Naive thymus-derived CD4-positive, alpha-beta T cell (primary cell): ENCODE results near the gene C2orf42. TPM values are rescaled to one million over a fixed set of nuclear protein-coding genes. Genes with fewer than 3 reads are reported as not detected.

Experiments
- ATAC-seq: fragments of 150-1000 bp; cut with Tn5 transposase; 2 replicates; pipeline ENCODE4 v1.10.0; 2021; ENCODE audit warnings: mild to moderate bottlenecking, moderate library complexity
- CTCF ChIA-PET: fragments of 350-600 bp; sonication (Branson Sonifier 250); formaldehyde crosslinking; loops from one replicate; lab custom pipeline; 2021; ENCODE audit warnings: antibody characterized with exemption; lab: Charles Lee
- POLR2A ChIA-PET: fragments of 350-600 bp; sonication (Branson Sonifier 250); formaldehyde crosslinking; loops from one replicate; lab custom pipeline; 2021; ENCODE audit warnings: antibody characterized with exemption, inconsistent platforms; lab: Charles Lee
- DNase-seq, 9 donors: peaks; one replicate each; pipeline versions ENCODE4 v3.0.0 to v3.0.0-alpha.2; 2020 to 2022; ENCODE audit warnings: mixed read lengths in 1 of 9
- H3K27ac ChIP-seq: one replicate; pipeline ENCODE4 v1.7.0; 2013; ENCODE audit warnings: mild to moderate bottlenecking, low read depth, low read length, moderate library complexity
- H3K27me3 ChIP-seq, 2 donors: one replicate each; pipeline ENCODE4 v1.7.0; 2013; ENCODE audit warnings: low read length in 2 of 2, mild to moderate bottlenecking in 2 of 2, moderate library complexity in 2 of 2; ENCODE audit not compliant: control insufficient read depth in 2 of 2, insufficient read depth in 2 of 2
- H3K36me3 ChIP-seq, 3 experiments: 1 replicate in 2 of 3; 2 replicates in 1 of 3; pipeline ENCODE4 v1.7.0; 2013; ENCODE audit warnings: low read length in 3 of 3, mild to moderate bottlenecking in 3 of 3, moderate library complexity in 1 of 3; ENCODE audit not compliant: insufficient read depth in 3 of 3, control insufficient read depth in 2 of 3
- H3K4me1 ChIP-seq, 2 donors: one replicate each; pipeline ENCODE4 v1.7.0; 2013; ENCODE audit warnings: low read length in 2 of 2, mild to moderate bottlenecking in 2 of 2, moderate library complexity in 1 of 2; ENCODE audit not compliant: control insufficient read depth in 2 of 2, insufficient read depth in 2 of 2
- H3K4me3 ChIP-seq: 2 replicates; pipeline ENCODE4 v1.7.0; 2013; ENCODE audit warnings: mild to moderate bottlenecking, low read length
- H3K9me3 ChIP-seq, 3 experiments: 1 replicate in 2 of 3; 2 replicates in 1 of 3; pipeline ENCODE4 v1.7.0; 2013; ENCODE audit warnings: low read length in 3 of 3; ENCODE audit not compliant: control insufficient read depth in 2 of 3
- H3K27ac Mint-ChIP-seq, 9 donors: one replicate each; pipeline ENCODE4 v1.8.0; 2020 to 2022; ENCODE audit warnings: mixed read lengths in 9 of 9, mild to moderate bottlenecking in 8 of 9, moderate library complexity in 5 of 9, inconsistent platforms in 2 of 9
- H3K27me3 Mint-ChIP-seq, 5 donors: one replicate each; pipeline ENCODE4 v1.8.0; 2021 to 2022; ENCODE audit warnings: mixed read lengths in 5 of 5, mild to moderate bottlenecking in 1 of 5
- H3K36me3 Mint-ChIP-seq, 5 donors: one replicate each; pipeline ENCODE4 v1.8.0; 2020 to 2022; ENCODE audit warnings: mixed read lengths in 5 of 5, mild to moderate bottlenecking in 3 of 5, inconsistent platforms in 1 of 5
- H3K4me1 Mint-ChIP-seq, 7 donors: one replicate each; pipeline ENCODE4 v1.8.0; 2020 to 2022; ENCODE audit warnings: mixed read lengths in 7 of 7, mild to moderate bottlenecking in 3 of 7, inconsistent platforms in 1 of 7
- H3K4me3 Mint-ChIP-seq, 10 donors: one replicate each; pipeline ENCODE4 v1.8.0; 2020 to 2022; ENCODE audit warnings: mild to moderate bottlenecking in 10 of 10, mixed read lengths in 10 of 10, moderate library complexity in 6 of 10, inconsistent platforms in 2 of 10
- H3K9me3 Mint-ChIP-seq, 11 donors: one replicate each; pipeline ENCODE4 v1.8.0; 2020 to 2022; ENCODE audit warnings: mixed read lengths in 11 of 11, mild to moderate bottlenecking in 4 of 11, inconsistent platforms in 1 of 11, moderate library complexity in 1 of 11
- intact Hi-C, 2 donors: fragments of 100-400 bp; cut with micrococcal nuclease; formaldehyde crosslinking; loops; one replicate each; pipeline ENCODE4 v1.15.1; 2023
- polyA plus RNA-seq, 2 donors: library from polyadenylated mRNA; unstranded; fragments of 300-500 nt; fragmentation: Illumina TruSeq; gene quantifications; one replicate each; pipeline ENCODE4 v1.2.3, GENCODE V29; 2021
- total RNA-seq, 6 experiments: library from RNA in 5 of 6; stranded (reverse) in 5 of 6; gene quantifications; 1 replicate in 5 of 6; 2 replicates in 1 of 6; pipeline ENCODE4 v1.2.3 and lab custom pipeline; 2021 to 2026

C2orf42 gene
- total and polyA plus RNA-seq, 7 experiments from 2014 or later, result 20.6 to 48.4 (median 30.3) TPM

DNA sequence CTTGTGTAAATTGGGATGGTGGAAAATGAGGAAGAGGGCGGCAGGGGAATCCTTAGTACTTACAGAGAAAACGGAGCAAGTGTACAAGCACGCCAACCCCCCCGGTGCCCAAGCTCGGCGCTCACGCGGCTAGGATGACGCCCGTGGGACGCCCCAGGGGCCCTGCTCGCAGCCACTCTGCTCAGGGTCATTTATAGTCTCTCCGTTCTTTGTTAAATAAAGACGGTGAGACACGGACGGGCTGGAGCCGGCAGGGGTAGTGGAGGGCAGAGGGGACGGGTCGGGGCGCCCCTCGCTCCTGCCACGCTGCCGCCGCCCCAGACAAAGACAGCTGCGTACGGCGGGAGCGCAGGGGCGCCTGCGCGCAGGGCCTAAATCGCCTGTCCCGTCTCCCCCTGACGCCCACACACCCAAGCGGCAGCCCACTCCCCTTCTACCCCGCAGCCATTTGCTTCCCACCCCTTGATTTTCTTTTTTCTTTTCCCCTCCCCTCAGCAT is 65.8 kb downstream of the C2orf42 start:
- intact Hi-C loops, result loop anchor here (1.0 kb wide), 9 partner anchors 7 to 211 kb away; partner anchors contain the start of gene PCBP1 (in 2 of the 2)
- POLR2A ChIA-PET, result interaction anchor here (0.7 to 28.6 kb wide), 12 partner anchors 14 to 211 kb away, joined by 3 to 1973 read pairs (median 7); partner anchors contain the start of genes C2orf42, MXD1, PCBP1 and PCYOX1
- peaks cover 0 to 9% (median 0%) of the 10 kb centered on the region in 5 donors for H3K36me3 Mint-ChIP-seq

DNA sequence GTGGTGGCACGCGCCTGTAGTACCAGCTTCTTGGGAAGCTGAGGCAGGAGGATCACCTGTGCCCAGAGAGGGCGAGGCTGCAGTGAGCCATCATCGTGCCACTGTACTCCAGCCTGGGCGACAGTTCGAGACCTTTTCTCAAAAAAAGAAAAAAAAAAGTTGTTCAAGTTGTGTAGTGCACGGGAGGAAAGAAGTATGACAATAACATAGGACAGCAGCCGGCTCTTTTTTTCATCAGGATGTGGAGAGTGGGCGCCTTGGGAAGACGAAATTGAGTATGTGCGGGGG is 67.0 kb downstream of the C2orf42 start:
- intact Hi-C loops, result loop anchor here (1.0 kb wide), 10 partner anchors 7 to 209 kb away; partner anchors contain the start of gene PCBP1 (in 2 of the 2)
- peaks cover 48 to 85% (median 72%) of the 10 kb centered on the region in 7 donors for H3K4me1 Mint-ChIP-seq
- H3K36me3 Mint-ChIP-seq, result peaks cover 0 to 3% (median 0%) of the 10 kb centered on the region in 5 donors

More for the DNA sequence above, 65.8 kb downstream of the C2orf42 start:
- Histone ChIP-seq H3K27ac (peak overlapping the region; percentile 97), H3K27me3 (no peaks in the 10 kb centered on the region), H3K9me3 (no peaks in the 10 kb centered on the region), H3K4me3 (peak overlapping the region; percentile 92), H3K4me1 (peaks cover 52 to 54% of the 10 kb centered on the region in 2 donors), H3K36me3 (no peaks in the 10 kb centered on the region)
- peak overlapping the region; percentile 84 to 99 (median 96) for H3K4me3 Mint-ChIP-seq
- CTCF ChIA-PET, result interaction anchor here (0.7 to 3.5 kb wide), 14 partner anchors 8 to 213 kb away, joined by 3 to 24 read pairs (median 4); no protein-coding TSS in a partner anchor
- H3K4me1 Mint-ChIP-seq, result peaks cover 46 to 82% (median 70%) of the 10 kb centered on the region in 7 donors
- DNase-seq (peak in 6 of 9 donors; percentile 59 to 74 (median 70)), ATAC-seq (peak; percentile 74)
- H3K27ac Mint-ChIP-seq, result peak overlapping the region; percentile 96 to 100 (median 99)
- H3K27me3 Mint-ChIP-seq, result no peaks in the 10 kb centered on the region
- H3K9me3 Mint-ChIP-seq, result peaks cover 0 to 2% (median 0%) of the 10 kb centered on the region in 11 donors

GRCh38 chr2:70123051-70123828 is 67.6 kb downstream of the C2orf42 start:
- ChIA-PET POLR2A (interaction anchor here (1.1 to 28.6 kb wide), 9 partner anchors 13 to 209 kb away, joined by 4 to 1973 read pairs (median 7); partner anchors contain the start of genes MXD1, PCBP1 and SNRPG), CTCF (interaction anchor here (0.6 to 3.5 kb wide), 10 partner anchors 9 to 40 kb away, joined by 3 to 24 read pairs (median 6); no protein-coding TSS in a partner anchor)
- H3K9me3 ChIP-seq, result no peaks in the 10 kb centered on the region
- Mint-ChIP-seq H3K4me3 (peak overlapping the region; percentile 84 to 99 (median 96)), H3K4me1 (peaks cover 48 to 84% (median 74%) of the 10 kb centered on the region in 7 donors), H3K27me3 (no peaks in the 10 kb centered on the region), H3K36me3 (peaks cover 0 to 3% (median 0%) of the 10 kb centered on the region in 5 donors), H3K27ac (peak overlapping the region; percentile 96 to 100 (median 99)), H3K9me3 (peaks cover 0 to 2% (median 0%) of the 10 kb centered on the region in 11 donors)
- no peak for DNase-seq
- no peak for ATAC-seq
- H3K4me3 ChIP-seq, result peak overlapping the region; percentile 92
- peaks cover 49 to 54% of the 10 kb centered on the region in 2 donors for H3K4me1 ChIP-seq
- intact Hi-C loops, result loop anchor here in 1 of 2 donors (1.0 kb wide), 1 partner anchor 8 kb away; no protein-coding TSS in a partner anchor
- H3K36me3 ChIP-seq, result no peaks in the 10 kb centered on the region
- no peaks in the 10 kb centered on the region for H3K27me3 ChIP-seq
- peak overlapping the region; percentile 97 for H3K27ac ChIP-seq

More for the DNA sequence above, 67.0 kb downstream of the C2orf42 start:
- peaks cover 0 to 2% (median 0%) of the 10 kb centered on the region in 11 donors for H3K9me3 Mint-ChIP-seq
- H3K4me1 ChIP-seq, result peaks cover 52 to 54% of the 10 kb centered on the region in 2 donors
- peak; percentile 0 for ATAC-seq
- no peaks in the 10 kb centered on the region for H3K36me3 ChIP-seq
- CTCF ChIA-PET, result interaction anchor here (0.6 to 3.5 kb wide), 11 partner anchors 13 to 209 kb away, joined by 3 to 24 read pairs (median 5); partner anchors contain the start of gene MXD1
- DNase-seq, result no peak
- H3K27ac Mint-ChIP-seq, result peak overlapping the region; percentile 96 to 100 (median 99)
- POLR2A ChIA-PET, result interaction anchor here (0.9 to 28.6 kb wide), 11 partner anchors 14 to 210 kb away, joined by 3 to 1973 read pairs (median 7); partner anchors contain the start of genes C2orf42, MXD1, PCBP1 and PCYOX1
- peak overlapping the region; percentile 92 for H3K4me3 ChIP-seq
- H3K27me3 ChIP-seq, result no peaks in the 10 kb centered on the region
- peak overlapping the region; percentile 84 to 99 (median 96) for H3K4me3 Mint-ChIP-seq
- peak overlapping the region; percentile 97 for H3K27ac ChIP-seq
- H3K9me3 ChIP-seq, result no peaks in the 10 kb centered on the region
- no peaks in the 10 kb centered on the region for H3K27me3 Mint-ChIP-seq

DNA sequence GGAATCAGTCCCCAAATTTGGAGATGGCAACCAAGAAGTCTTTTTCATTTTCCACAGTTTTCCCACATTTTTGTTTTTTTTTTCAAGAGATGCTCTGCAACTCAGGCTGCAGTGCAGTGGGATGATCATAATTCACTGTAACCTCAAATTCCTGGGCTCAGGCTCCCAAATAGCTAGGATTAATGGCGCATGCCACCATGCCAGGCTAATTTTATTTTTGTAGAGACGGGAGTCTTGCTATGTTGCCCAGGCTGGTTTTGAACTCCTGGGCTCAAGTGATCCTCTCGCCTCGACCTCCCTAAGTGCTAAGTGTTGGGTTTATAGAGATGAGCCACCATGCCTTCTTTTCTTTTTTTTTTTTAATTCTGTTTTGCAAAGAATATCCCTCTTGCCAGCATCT is 68.3 kb downstream of the C2orf42 start:
- CTCF ChIA-PET, result interaction anchor here (0.6 to 2.0 kb wide), 6 partner anchors 10 to 525 kb away, joined by 4 to 7 read pairs (median 4); no protein-coding TSS in a partner anchor

DNA sequence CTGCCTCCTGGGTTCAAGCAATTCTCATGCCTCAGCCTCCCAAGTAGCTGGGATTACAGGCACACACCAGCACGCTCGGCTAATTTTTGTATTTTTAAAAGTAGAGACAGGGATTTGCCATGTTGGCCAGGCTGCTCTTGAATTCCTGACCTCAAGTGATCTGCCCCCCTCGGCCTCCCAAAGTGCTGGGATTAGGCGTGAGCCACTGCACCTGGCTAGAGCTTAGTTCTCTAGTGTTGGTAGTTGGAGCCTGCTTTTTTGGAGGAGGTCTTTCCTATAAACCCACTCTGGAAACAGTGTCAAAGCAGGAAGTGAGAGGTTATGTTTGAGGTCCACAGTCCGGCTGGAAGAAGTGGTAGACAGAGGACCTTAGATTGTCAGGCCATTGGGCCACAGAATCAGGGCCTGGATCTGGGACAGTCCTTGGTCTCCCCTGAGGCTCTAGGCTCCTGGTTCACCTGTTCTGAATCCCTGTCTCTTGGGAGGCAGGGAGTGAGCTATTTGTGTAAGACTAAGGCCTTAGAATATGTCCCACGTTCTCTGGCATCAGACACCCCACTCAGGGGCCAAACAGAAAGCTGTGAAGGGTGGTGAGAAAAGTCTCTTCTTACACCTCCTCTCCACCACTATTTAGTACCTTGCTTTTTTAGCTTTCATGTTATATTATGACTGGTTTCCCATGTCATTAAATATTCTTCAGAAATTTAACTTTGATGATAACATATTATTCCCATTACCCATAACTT is 69.0 kb downstream of the C2orf42 start:
- Mint-ChIP-seq H3K4me3 (peak overlapping the region in 4 of 10 donors; percentile 28 to 93 (median 40)), H3K27me3 (no peaks in the 10 kb centered on the region), H3K27ac (peak overlapping the region; percentile 47 to 100 (median 65)), H3K4me1 (peaks cover 48 to 84% (median 74%) of the 10 kb centered on the region in 7 donors), H3K9me3 (peaks cover 0 to 2% (median 0%) of the 10 kb centered on the region in 11 donors), H3K36me3 (peaks cover 0 to 3% (median 0%) of the 10 kb centered on the region in 5 donors)
- Histone ChIP-seq H3K27ac (peak overlapping the region; percentile 22), H3K4me1 (peaks cover 35 to 39% of the 10 kb centered on the region in 2 donors), H3K36me3 (no peaks in the 10 kb centered on the region), H3K4me3 (no peak overlapping the region), H3K9me3 (no peaks in the 10 kb centered on the region), H3K27me3 (no peaks in the 10 kb centered on the region)
- no peak for ATAC-seq
- intact Hi-C loops, result no loop called here
- CTCF ChIA-PET, result interaction anchor here (0.6 to 2.0 kb wide), 8 partner anchors 10 to 526 kb away, joined by 3 to 7 read pairs (median 4); no protein-coding TSS in a partner anchor
- POLR2A ChIA-PET, result interaction anchor here (0.9 to 28.6 kb wide), 6 partner anchors 9 to 207 kb away, joined by 3 to 1973 read pairs (median 181); partner anchors contain the start of genes C2orf42, MXD1 and PCBP1
- no peak for DNase-seq

More for the DNA sequence above, 68.3 kb downstream of the C2orf42 start:
- Mint-ChIP-seq H3K27ac (peak overlapping the region in 7 of 9 donors; percentile 96 to 100 (median 100)), H3K4me3 (peak overlapping the region in 4 of 10 donors; percentile 22 to 93 (median 89)), H3K27me3 (no peaks in the 10 kb centered on the region), H3K4me1 (peaks cover 46 to 82% (median 73%) of the 10 kb centered on the region in 7 donors), H3K36me3 (peaks cover 0 to 3% (median 0%) of the 10 kb centered on the region in 5 donors), H3K9me3 (peaks cover 0 to 2% (median 0%) of the 10 kb centered on the region in 11 donors)
- Histone ChIP-seq H3K4me3 (no peak overlapping the region), H3K27ac (peak overlapping the region; percentile 22), H3K36me3 (no peaks in the 10 kb centered on the region), H3K9me3 (no peaks in the 10 kb centered on the region), H3K4me1 (peaks cover 42 to 46% of the 10 kb centered on the region in 2 donors), H3K27me3 (no peaks in the 10 kb centered on the region)
- intact Hi-C loops, result no loop called here
- ATAC-seq (no peak), DNase-seq (no peak)
- POLR2A ChIA-PET, result interaction anchor here (1.6 to 28.6 kb wide), 5 partner anchors 12 to 208 kb away, joined by 3 to 1973 read pairs (median 356); partner anchors contain the start of genes C2orf42, MXD1 and PCBP1
